ENCODE results near the gene LINC01488.

DNA sequence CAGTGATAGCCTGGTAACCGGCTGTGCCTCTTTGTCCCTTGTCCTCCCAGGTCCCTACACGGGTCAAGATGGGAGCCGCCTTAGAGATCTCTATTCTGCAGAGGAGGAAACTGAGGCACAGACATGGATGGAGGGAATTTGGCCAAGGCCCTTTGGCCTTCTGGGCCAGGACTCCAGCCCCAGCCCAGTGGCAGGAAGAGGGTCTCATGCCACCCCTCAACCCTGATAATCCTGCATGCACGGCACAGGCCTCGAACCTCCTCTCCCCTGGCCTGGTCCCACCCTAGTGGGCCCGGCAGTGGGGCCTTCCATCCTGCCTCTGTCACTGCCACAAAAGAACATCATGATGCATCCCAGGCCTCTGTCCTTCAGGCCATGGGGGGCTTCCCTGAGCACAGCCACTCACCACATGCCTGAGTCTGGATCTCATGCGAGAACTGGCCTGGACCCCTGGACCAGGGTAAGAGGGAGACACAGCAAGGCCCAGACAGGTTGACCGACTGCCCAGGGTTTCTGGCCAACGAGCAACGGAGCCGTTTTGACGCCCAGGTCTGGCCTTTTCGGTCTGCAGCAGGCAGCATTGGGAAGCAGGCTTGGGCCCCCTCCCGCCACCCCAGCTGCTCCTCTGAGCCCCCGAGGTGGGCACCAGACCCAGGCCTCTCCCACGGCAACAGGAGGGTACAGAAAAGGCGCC is 6.5 kb downstream of the LINC01488 start:
- TF ChIP-seq ZNF274 (IDR thresholded peaks at IDR 0.05; ENCODE audit: low read length) (no peak), ZNF274 (tag by site-specific recombination; IDR thresholded peaks at IDR 0.05; ENCODE audit: borderline replicate concordance) (no peak), ZBTB8A (tag by site-specific recombination; IDR thresholded peaks at IDR 0.05) (no peak), ZNF776 (tag by site-specific recombination; IDR thresholded peaks at IDR 0.05; ENCODE audit: borderline replicate concordance) (no peak)
- TF ChIP-seq, protein P1, sequence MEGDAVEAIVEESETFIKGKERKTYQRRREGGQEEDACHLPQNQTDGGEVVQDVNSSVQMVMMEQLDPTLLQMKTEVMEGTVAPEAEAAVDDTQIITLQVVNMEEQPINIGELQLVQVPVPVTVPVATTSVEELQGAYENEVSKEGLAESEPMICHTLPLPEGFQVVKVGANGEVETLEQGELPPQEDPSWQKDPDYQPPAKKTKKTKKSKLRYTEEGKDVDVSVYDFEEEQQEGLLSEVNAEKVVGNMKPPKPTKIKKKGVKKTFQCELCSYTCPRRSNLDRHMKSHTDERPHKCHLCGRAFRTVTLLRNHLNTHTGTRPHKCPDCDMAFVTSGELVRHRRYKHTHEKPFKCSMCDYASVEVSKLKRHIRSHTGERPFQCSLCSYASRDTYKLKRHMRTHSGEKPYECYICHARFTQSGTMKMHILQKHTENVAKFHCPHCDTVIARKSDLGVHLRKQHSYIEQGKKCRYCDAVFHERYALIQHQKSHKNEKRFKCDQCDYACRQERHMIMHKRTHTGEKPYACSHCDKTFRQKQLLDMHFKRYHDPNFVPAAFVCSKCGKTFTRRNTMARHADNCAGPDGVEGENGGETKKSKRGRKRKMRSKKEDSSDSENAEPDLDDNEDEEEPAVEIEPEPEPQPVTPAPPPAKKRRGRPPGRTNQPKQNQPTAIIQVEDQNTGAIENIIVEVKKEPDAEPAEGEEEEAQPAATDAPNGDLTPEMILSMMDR (tag by site-specific recombination; IDR thresholded peaks at IDR 0.05), result no peak
